SH-SY5Y (cell line): ENCODE data around the gene YAF2.

Experiments used
- GATA2 ChIP-seq: IDR thresholded peaks from 2 replicates; pipeline ENCODE4 v1.6.1; 2011; ENCODE audit warnings: mild to moderate bottlenecking, low read depth, low read length
- GATA3 ChIP-seq: IDR thresholded peaks from 2 replicates; pipeline ENCODE4 v1.6.1; 2011; ENCODE audit warnings: low read depth, mild to moderate bottlenecking, low read length, moderate library complexity

GRCh38 chr12:42180990-42181596 lies 57.0 kb downstream of the YAF2 start:
- TF ChIP-seq GATA2 (no peak), GATA3 (no peak)
